Measurements from ENCODE around the gene OR2Y1. TPM values are rescaled to one million over a fixed set of nuclear protein-coding genes. Genes with fewer than 3 reads are reported as not detected.

The OR2Y1 gene
- total RNA-seq, 1 experiment from 2014 or later, result not detected

GRCh38 chr5:180720486-180720885 is 19.4 kb downstream of the OR2Y1 start:
- POLR2A ChIA-PET (ENCODE audit: unreplicated experiment), result no interaction called here
- CTCF ChIA-PET, result no interaction called here
- BruUV-seq (replicated peaks), result no TSS peak

GRCh38 chr5:180719781-180720180 is 20.1 kb downstream of the OR2Y1 start:
- peaks cover 79% of the 10 kb centered on the region for H3K27me3 ChIP-seq (ENCODE audit: insufficient read depth, low read depth)
- no peaks in the 10 kb centered on the region for H3K79me2 ChIP-seq (ENCODE audit: low read depth)
- H2AFZ ChIP-seq, result no peak overlapping the region
- no peaks in the 10 kb centered on the region for H3K4me1 ChIP-seq (replicated peaks; ENCODE audit: insufficient read depth)
- no peak overlapping the region for H3K4me2 ChIP-seq
- no peak overlapping the region for H3K27ac ChIP-seq
- no peaks in the 10 kb centered on the region for H4K20me1 ChIP-seq (ENCODE audit: insufficient read depth)
- DNase-seq, result no peak
- H3F3A ChIP-seq (ENCODE audit: insufficient read depth, low read depth), result no peaks in the 10 kb centered on the region
- ChIA-PET CTCF (interaction anchor here (0.6 kb wide), 1 partner anchor 63 kb away, joined by 8 read pairs; no protein-coding TSS in a partner anchor), POLR2A (ENCODE audit: unreplicated experiment) (no interaction called here)
- no peaks in the 10 kb centered on the region for H3K9me2 ChIP-seq (ENCODE audit: insufficient read depth)
- TF ChIP-seq EZH2 (IDR thresholded peaks at IDR 0.05; ENCODE audit: low read depth), result no peak
- no peak for TF ChIP-seq CTCF (conservative IDR thresholded peaks at IDR 0.05)
- intact Hi-C loops (cut with micrococcal nuclease; ENCODE audit: unreplicated experiment), result no loop called here
- H3K36me3 ChIP-seq (ENCODE audit: low read depth), result no peaks in the 10 kb centered on the region
- H3K4me3 ChIP-seq, result no peak overlapping the region
- H3K9me3 ChIP-seq (ENCODE audit: insufficient read depth, low read depth), result no peaks in the 10 kb centered on the region
- BruUV-seq (replicated peaks), result no TSS peak

More at GRCh38 chr5:180720486-180720885, 19.4 kb downstream of the OR2Y1 start:
- Histone ChIP-seq H3F3A (ENCODE audit: insufficient read depth, low read depth) (no peaks in the 10 kb centered on the region), H3K79me2 (ENCODE audit: low read depth) (no peaks in the 10 kb centered on the region), H3K4me3 (no peak overlapping the region), H3K4me2 (no peak overlapping the region), H3K4me1 (replicated peaks; ENCODE audit: insufficient read depth) (no peaks in the 10 kb centered on the region), H3K9me2 (ENCODE audit: insufficient read depth) (no peaks in the 10 kb centered on the region), H3K36me3 (ENCODE audit: low read depth) (no peaks in the 10 kb centered on the region), H4K20me1 (ENCODE audit: insufficient read depth) (no peaks in the 10 kb centered on the region), H3K9me3 (ENCODE audit: insufficient read depth, low read depth) (no peaks in the 10 kb centered on the region), H2AFZ (no peak overlapping the region), H3K27ac (no peak overlapping the region), H3K27me3 (ENCODE audit: insufficient read depth, low read depth) (peaks cover 79% of the 10 kb centered on the region)
- TF ChIP-seq EZH2 (IDR thresholded peaks at IDR 0.05; ENCODE audit: low read depth) (no peak), CTCF (conservative IDR thresholded peaks at IDR 0.05) (no peak)
- no peak for DNase-seq
- intact Hi-C loops (cut with micrococcal nuclease; ENCODE audit: unreplicated experiment), result no loop called here

GRCh38 chr5:180718810-180719453 is 20.9 kb downstream of the OR2Y1 start:
- peak in 1 of 2 experiments; percentile 20 for DNase-seq

More at GRCh38 chr5:180718810-180719453, 20.9 kb downstream of the OR2Y1 start:
- CTCF ChIA-PET, result no interaction called here
- H3K36me3 ChIP-seq (ENCODE audit: low read depth), result no peaks in the 10 kb centered on the region
- no peak overlapping the region for H3K4me3 ChIP-seq
- H3K9me2 ChIP-seq (ENCODE audit: insufficient read depth), result no peaks in the 10 kb centered on the region
- no TSS peak for BruUV-seq (replicated peaks)
- H3K4me1 ChIP-seq (replicated peaks; ENCODE audit: insufficient read depth), result no peaks in the 10 kb centered on the region
- H3F3A ChIP-seq (ENCODE audit: insufficient read depth, low read depth), result no peaks in the 10 kb centered on the region
- POLR2A ChIA-PET (ENCODE audit: unreplicated experiment), result interaction anchor here (0.6 kb wide), 1 partner anchor 25 kb away, joined by 5 read pairs; no protein-coding TSS in a partner anchor
- H3K27me3 ChIP-seq (ENCODE audit: insufficient read depth, low read depth), result peaks cover 77% of the 10 kb centered on the region
- no peak overlapping the region for H3K4me2 ChIP-seq
- H2AFZ ChIP-seq, result no peak overlapping the region
- H3K27ac ChIP-seq, result no peak overlapping the region
- no peaks in the 10 kb centered on the region for H4K20me1 ChIP-seq (ENCODE audit: insufficient read depth)
- H3K79me2 ChIP-seq (ENCODE audit: low read depth), result no peaks in the 10 kb centered on the region
- TF ChIP-seq EZH2 (IDR thresholded peaks at IDR 0.05; ENCODE audit: low read depth), result no peak
- peak; percentile 76 for TF ChIP-seq CTCF (conservative IDR thresholded peaks at IDR 0.05)
- no peaks in the 10 kb centered on the region for H3K9me3 ChIP-seq (ENCODE audit: insufficient read depth, low read depth)
- intact Hi-C loops (cut with micrococcal nuclease; ENCODE audit: unreplicated experiment), result no loop called here
